NCI-H510A treated with DMSO at 0.1 percent for 48 hours (cell line): ENCODE data around the gene PRXL2B.
"Not testable (repeated sequence)": the region's sequence is repeated elsewhere in the genome, so short reads cannot be mapped to it uniquely, and the experiment has no call there.

Experiments used
- DNase-seq: peaks from one replicate; lab custom pipeline; 2025; lab: John Stamatoyannopoulos, UW

The PRXL2B gene

DNA sequence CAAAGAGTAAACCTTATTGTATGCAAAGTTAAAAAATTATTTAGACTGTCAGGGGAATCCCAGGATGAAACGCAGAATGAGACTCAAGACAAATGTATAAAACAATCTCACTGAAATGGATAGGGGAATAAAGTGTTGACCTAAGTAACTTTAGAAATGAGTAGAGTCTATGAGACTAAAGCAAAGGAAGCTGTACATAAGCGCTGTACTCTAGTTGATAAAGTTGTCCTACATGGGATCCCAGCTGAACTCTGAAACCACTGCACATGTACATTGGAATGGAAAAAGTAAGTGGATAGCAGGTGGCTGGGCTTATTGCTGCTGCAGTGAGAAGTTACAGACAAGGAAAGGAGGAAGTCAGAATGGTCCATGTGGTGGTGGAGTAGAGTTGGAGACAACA is 27.6 kb downstream of the PRXL2B start:
- no peak for DNase-seq

GRCh38 chr1:2617971-2618470 is 31.4 kb downstream of the PRXL2B start:
- no peak for DNase-seq

- DNase-seq: no peak
Observed at GRCh38 chr1:2623571-2624337, 37.2 kb downstream of the PRXL2B start.

GRCh38 chr1:2624735-2625300 is 38.2 kb downstream of the PRXL2B start:
- DNase-seq: no peak

DNA sequence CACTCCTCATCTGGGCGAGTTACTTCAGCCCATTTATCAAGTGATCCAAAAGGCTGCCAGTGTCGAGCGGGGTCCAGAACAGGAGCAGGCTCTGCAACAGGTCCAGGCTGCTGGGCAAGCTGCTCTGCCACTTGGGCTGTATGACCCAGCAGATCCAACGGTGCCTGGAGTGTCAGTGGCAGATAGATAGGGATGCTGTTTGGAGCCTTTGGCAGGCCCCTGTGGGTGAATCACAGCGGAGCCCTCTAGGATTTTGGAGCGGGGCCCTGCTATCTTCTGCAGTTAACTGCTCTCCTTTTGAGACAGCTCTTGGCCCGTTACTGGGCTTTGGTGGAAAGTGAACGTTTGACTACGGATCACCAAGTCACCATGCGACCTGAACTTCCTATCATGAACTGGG is 38.7 kb downstream of the PRXL2B start:
- DNase-seq: no peak

DNA sequence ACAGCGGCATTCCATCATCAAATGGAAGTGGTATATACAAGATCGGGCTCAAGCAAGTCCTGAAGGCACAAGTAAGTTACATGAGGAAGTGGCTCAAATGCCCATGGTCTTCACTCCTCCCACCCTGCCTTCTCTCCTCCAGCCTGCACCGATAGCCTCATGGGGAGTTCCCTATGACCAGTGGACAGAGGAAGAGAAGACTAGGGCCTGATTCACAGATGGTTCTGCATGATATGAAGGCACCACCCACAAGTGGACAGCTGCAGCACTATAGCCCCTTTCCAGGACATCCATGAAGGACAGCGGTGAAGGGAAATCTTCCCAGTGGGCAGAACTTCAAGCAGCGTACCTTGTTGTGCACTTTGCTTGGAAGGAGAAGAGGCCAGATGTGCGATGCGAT is 39.2 kb downstream of the PRXL2B start:
- DNase-seq: not testable (repeated sequence)

GRCh38 chr1:2627746-2628145 is 41.2 kb downstream of the PRXL2B start:
- no peak for DNase-seq

GRCh38 chr1:2628191-2628932 is 41.8 kb downstream of the PRXL2B start:
- no peak for DNase-seq

GRCh38 chr1:2628933-2629626 is 42.5 kb downstream of the PRXL2B start:
- DNase-seq: no peak

DNA sequence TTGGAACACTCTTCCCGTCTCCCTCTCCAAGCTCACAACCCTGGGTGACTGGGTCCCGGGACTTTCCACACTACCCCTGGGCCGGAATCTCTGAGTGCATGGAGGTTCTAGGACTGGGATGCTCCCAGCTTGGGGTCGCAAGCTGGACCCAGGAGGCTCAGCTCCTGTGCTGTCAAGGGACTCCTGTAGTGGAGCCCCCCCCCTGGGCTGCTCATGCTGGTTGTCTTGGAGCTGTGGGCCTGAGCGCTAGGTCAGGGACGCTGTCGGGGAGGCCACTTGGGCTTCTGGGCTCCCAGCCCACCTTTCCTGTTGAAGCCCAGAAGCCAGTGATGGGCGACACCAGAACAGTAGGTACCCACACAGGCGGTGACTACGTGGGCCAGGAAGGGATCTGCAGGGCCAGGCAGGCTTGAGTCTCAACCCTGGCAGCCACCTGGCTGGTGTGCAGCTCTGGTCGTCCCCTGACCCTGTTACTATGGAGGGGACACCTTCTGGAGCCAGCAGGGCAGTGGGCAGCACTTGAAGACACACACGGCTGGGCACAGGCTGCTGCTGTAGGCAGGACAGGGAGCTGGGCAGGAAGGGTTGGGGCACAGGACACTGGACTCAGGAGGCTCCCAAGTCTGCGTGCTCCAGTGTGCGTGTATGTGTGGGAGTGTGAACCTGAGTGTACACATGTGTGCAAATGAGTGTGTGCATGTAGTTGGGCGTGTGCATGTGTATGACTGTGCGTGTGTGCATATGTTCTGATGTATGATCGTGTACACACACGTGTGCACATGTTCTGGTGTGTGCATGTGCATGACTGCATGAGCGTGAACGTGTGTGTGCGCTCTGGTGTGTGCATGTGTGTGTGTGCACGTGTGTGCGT is 43.3 kb downstream of the PRXL2B start:
- DNase-seq: no peak

DNA sequence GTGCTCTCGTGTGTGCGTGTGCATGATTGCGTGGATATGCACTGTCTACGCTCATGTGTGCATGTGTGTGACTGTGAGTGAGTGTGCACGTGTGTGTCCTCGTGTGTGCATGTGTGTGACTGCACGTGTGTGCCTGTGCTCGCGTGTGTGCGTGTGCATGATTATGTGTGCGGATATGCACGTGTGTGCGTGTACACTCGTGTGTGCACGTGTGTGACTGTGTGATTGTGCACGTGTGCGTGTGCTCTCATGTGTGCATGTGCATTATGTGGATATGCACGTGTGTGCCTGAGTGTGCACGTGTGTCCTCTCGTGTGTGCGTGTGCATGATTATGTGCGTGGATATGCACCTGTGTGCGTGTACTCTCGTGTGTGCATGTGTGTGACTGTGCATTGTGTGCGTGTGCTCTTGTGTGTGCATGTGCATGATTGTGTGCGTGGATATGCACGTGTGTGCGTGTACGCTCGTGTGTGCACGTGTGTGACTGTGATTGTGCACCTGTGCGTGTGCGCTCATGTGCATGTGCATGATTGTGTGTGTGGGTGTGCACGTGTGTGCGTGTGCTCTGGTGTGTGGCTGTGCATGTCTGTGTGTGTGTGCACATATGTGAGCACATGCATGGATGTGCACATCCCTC is 44.0 kb downstream of the PRXL2B start:
- no peak for DNase-seq

- DNase-seq: no peak
Observed at GRCh38 chr1:2631136-2632050, 44.8 kb downstream of the PRXL2B start.

DNA sequence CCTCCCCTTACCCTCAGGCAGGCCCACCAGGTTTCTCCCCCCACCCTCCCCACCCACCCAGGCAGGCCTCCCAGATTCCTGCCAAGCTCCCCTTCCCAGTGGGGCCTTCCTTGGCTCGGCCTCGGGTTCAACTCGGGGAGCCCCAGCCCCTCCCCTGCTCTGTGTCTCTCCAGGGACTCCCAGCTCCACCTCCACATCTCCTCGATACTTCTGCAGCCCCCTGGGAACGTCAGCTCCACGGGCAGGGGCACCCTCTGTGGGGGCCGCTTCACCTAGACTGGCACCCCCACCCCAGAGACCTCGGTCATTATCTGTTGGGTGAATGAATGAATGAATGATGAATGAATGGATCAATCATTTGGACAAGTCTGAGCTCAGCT is 45.5 kb downstream of the PRXL2B start:
- no peak for DNase-seq

DNA sequence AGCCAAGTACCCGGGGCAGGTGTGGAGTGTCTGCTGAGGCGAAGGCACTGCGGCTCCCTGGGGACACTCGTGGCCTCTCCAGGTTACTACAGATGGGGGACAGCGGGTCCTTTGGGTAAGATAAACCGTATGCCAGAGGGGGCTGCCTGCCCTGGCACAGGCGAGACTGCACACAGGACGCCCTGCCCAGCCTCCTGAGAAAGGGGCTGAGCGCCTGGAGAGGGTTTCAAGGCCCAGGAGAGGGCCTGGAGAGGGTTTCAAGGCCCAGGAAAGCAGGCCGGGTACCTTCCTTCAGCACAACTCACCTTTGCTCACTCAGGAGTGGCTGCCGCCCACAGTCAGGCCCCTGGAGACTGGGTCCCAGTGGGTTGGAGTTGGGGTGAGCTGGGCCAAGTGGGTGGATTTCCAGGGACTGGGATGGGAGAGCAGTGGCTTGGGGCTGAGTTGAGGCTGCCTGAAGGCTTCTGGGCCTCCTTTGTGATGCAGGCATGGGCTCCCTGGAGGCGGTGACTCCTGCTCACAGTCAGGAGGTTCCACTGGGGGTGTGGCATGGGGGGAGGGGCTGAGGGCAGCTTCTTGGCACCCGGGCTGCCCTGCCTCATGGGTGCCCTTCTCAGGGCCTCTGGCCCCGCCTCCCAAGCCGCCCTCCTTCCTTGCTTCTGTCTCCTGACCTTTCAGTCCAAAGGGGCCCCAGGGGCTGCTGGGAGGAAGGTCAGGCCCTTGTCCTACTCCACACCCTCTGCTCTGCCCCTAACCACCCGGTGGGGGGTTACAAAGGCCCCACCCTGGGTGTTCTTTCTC is 46.2 kb downstream of the PRXL2B start, which contains the start of gene MMEL1:
Gene MMEL1, minus strand, starts transcription at position 456 of the 801 bp plus-strand sequence. CDS start 3,532 bp downstream, outside the sequence.
- DNase-seq: no peak

DNA sequence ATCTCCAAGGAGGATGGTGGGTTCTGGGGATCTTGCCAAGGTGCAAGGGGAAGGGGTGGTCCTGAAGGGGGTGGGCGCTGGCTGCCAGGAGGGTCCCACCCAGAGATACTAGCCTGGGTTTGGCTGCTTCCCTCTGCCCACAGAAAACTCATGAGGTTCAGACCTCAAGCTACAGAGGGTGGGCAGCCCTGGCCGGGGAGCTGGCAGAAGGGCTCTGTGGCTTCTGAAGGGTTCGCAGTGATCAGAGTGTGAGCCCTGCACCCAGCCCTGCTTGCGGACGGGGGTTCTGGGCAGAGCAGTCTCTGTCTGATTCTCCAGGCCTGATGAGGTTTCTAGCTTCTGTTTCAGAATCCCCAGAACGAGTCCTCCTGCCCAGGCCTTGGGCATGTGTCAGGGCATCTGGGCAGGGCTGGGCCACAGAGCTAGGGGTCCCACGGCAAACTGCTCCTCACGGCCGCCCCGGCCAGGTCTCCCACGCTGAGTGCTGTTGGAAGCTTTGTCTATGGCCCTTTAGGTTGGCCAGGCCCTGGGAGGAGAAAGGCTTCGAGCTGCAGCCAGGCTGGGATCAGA is 46.9 kb downstream of the PRXL2B start:
- no peak for DNase-seq

GRCh38 chr1:2633936-2634491 is 47.4 kb downstream of the PRXL2B start:
- no peak for DNase-seq

GRCh38 chr1:2635361-2636010 is 48.9 kb downstream of the PRXL2B start:
- no peak for DNase-seq

- no peak for DNase-seq
Observed at GRCh38 chr1:2636733-2637132, 50.2 kb downstream of the PRXL2B start.
